ENCODE measurements around the gene TRIM45. TPM values are rescaled to one million over a fixed set of nuclear protein-coding genes. Genes with fewer than 3 reads are reported as not detected.

TRIM45 gene
- total and polyA plus RNA-seq, 2 of the 13 experiments (the other 11 are each of a cell fraction or from before 2014, with no cell fraction given), result 1.9 to 2.3 TPM

DNA sequence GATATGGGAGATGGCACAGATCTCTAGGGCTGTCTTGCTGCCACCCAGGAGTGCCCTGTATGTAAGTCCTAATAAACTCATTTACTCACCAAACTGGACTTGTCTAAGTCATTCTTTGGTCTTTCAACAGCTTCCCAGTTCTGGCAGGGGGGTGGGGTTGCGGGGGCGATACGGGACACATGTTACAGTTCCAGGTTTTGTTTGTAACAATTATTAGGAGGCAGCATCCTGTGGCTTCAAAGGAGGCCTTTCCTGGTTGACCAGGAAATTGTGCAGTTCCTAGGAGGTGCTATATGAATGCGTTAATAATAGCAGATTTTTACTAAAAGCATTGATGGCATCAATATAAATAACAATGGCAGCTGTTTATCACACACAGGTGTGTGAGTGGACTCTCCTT, 42.7 kb upstream of the TRIM45 start:
- Histone ChIP-seq H3K4me3 (replicated peaks in 1 of 3; ENCODE audit: insufficient read depth in 1 of 3, low read depth in 2 of 3, low read length in 3 of 3) (no peak overlapping the region), H3K27me3 (ENCODE audit: control insufficient read depth in 1 of 2, insufficient read depth in 2 of 2, low read length in 2 of 2) (no peaks in the 10 kb centered on the region), H2AFZ (ENCODE audit: low read length) (no peak overlapping the region), H3K27ac (ENCODE audit: extremely low read length, insufficient read depth, low read length) (no peak overlapping the region), H4K20me1 (ENCODE audit: insufficient read depth, low read length) (no peaks in the 10 kb centered on the region), H3K36me3 (replicated peaks in 1 of 2; ENCODE audit: control insufficient read depth in 1 of 2, insufficient read depth in 2 of 2, low read length in 2 of 2) (no peaks in the 10 kb centered on the region), H3K79me2 (ENCODE audit: insufficient read depth, low read length) (no peaks in the 10 kb centered on the region), H3K4me1 (ENCODE audit: insufficient read depth, low read length) (no peaks in the 10 kb centered on the region), H3K9me3 (ENCODE audit: low read length) (no peaks in the 10 kb centered on the region), H3K4me2 (ENCODE audit: low read depth, low read length) (no peak overlapping the region), H3K9ac (ENCODE audit: insufficient read depth, low read depth, low read length) (no peak overlapping the region)
- intact Hi-C loops (cut with micrococcal nuclease; ENCODE audit: unreplicated experiment), result no loop called here
- BruUV-seq (replicated peaks), result no TSS peak
- in situ Hi-C loops (cut with HindIII; ENCODE audit: extremely low pct_ligation_motif_present, low pct_unique_long_range_greater_than_20kb), result no loop called here
- CTCF ChIA-PET (ENCODE audit: low intra/inter-chr PET ratio, low total read pairs), result no interaction called here
- WGBS (ENCODE audit: low lambda C conversion rate), result 30% methylated on average over 4 of the region's 4 CpGs
- POLR2A ChIA-PET, result no interaction called here
- no peak for ATAC-seq
- no peak for FAIRE-seq
- no peak for TF ChIP-seq GTF2F1 (IDR thresholded peaks at IDR 0.05; ENCODE audit: low read length)
- no peak for TF ChIP-seq GATA4 (IDR thresholded peaks at IDR 0.05; ENCODE audit: borderline replicate concordance, low read depth)
- no peak for TF ChIP-seq DPF2 (CRISPR knock-in tag; IDR thresholded peaks at IDR 0.05; ENCODE audit: borderline replicate concordance, low read depth)
- DNase-seq (ENCODE audit: low spot score), result no peak

DNA sequence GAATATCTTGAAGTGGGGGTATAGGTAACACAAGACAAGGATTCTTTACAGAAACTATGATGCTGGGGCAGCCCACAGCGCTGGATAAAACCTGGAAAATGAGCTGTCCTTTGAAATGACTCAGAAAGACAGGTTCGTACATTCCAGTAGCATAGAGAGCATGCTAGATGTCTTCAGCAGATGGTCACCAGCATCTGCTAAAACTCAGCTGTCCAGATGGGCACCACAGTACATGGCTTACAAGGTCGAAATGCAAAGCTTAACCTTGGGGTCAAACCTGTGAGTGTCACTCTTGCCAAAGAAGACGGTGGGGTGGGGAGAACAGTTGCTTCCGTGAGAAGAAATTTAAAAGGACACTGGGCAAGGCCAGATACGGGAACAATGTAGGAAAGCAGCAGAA, 41.3 kb upstream of the TRIM45 start:
- Histone ChIP-seq H3K4me1 (ENCODE audit: insufficient read depth, low read length) (no peaks in the 10 kb centered on the region), H3K27me3 (ENCODE audit: control insufficient read depth in 1 of 2, insufficient read depth in 2 of 2, low read length in 2 of 2) (no peaks in the 10 kb centered on the region), H3K9ac (ENCODE audit: insufficient read depth, low read depth, low read length) (no peak overlapping the region), H3K4me2 (ENCODE audit: low read depth, low read length) (no peak overlapping the region), H4K20me1 (ENCODE audit: insufficient read depth, low read length) (no peaks in the 10 kb centered on the region), H3K27ac (ENCODE audit: extremely low read length, insufficient read depth, low read length) (no peak overlapping the region), H3K9me3 (ENCODE audit: low read length) (no peaks in the 10 kb centered on the region), H3K79me2 (ENCODE audit: insufficient read depth, low read length) (no peaks in the 10 kb centered on the region), H2AFZ (ENCODE audit: low read length) (no peak overlapping the region), H3K4me3 (replicated peaks in 1 of 3; ENCODE audit: insufficient read depth in 1 of 3, low read depth in 2 of 3, low read length in 3 of 3) (no peak overlapping the region), H3K36me3 (replicated peaks in 1 of 2; ENCODE audit: control insufficient read depth in 1 of 2, insufficient read depth in 2 of 2, low read length in 2 of 2) (no peaks in the 10 kb centered on the region)
- in situ Hi-C loops (cut with HindIII; ENCODE audit: extremely low pct_ligation_motif_present, low pct_unique_long_range_greater_than_20kb), result no loop called here
- BruUV-seq (replicated peaks), result no TSS peak
- ChIA-PET POLR2A (no interaction called here), CTCF (ENCODE audit: low intra/inter-chr PET ratio, low total read pairs) (no interaction called here)
- ATAC-seq (no peak), DNase-seq (ENCODE audit: low spot score) (no peak), FAIRE-seq (no peak)
- 25% methylated on average over 6 of the region's 6 CpGs for WGBS (ENCODE audit: low lambda C conversion rate)
- intact Hi-C loops (cut with micrococcal nuclease; ENCODE audit: unreplicated experiment), result no loop called here
- TF ChIP-seq ZNF724P (CRISPR knock-in tag; IDR thresholded peaks at IDR 0.05; ENCODE audit: borderline replicate concordance) (no peak), FOSL1 (CRISPR knock-in tag; IDR thresholded peaks at IDR 0.05; ENCODE audit: borderline replicate concordance) (no peak), CEBPB (IDR thresholded peaks at IDR 0.05; ENCODE audit: borderline replicate concordance, low read depth, low read length) (no peak), ZNF776 (CRISPR knock-in tag; IDR thresholded peaks at IDR 0.05) (no peak), U2AF1 (optimal IDR thresholded peaks at IDR 0.05; ENCODE audit: low read depth, low read length) (no peak), KAT8 (CRISPR knock-in tag; IDR thresholded peaks at IDR 0.05) (no peak), RBAK (CRISPR knock-in tag; IDR thresholded peaks at IDR 0.05) (no peak), ZNF557 (CRISPR knock-in tag; IDR thresholded peaks at IDR 0.05) (no peak), ARNTL (CRISPR knock-in tag; IDR thresholded peaks at IDR 0.05) (no peak), TCF12 (IDR thresholded peaks at IDR 0.05) (no peak), TCF12 (CRISPR knock-in tag; IDR thresholded peaks at IDR 0.05) (no peak)
- TF ChIP-seq, protein P1, sequence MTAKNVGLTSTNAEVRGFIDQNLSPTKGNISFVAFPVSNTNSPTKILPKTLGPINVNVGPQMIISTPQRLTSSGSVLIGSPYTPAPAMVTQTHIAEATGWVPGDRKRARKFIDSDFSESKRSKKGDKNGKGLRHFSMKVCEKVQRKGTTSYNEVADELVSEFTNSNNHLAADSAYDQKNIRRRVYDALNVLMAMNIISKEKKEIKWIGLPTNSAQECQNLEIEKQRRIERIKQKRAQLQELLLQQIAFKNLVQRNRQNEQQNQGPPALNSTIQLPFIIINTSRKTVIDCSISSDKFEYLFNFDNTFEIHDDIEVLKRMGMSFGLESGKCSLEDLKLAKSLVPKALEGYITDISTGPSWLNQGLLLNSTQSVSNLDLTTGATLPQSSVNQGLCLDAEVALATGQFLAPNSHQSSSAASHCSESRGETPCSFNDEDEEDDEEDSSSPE (CRISPR knock-in tag; IDR thresholded peaks at IDR 0.05), result no peak
- TF ChIP-seq, protein P2, sequence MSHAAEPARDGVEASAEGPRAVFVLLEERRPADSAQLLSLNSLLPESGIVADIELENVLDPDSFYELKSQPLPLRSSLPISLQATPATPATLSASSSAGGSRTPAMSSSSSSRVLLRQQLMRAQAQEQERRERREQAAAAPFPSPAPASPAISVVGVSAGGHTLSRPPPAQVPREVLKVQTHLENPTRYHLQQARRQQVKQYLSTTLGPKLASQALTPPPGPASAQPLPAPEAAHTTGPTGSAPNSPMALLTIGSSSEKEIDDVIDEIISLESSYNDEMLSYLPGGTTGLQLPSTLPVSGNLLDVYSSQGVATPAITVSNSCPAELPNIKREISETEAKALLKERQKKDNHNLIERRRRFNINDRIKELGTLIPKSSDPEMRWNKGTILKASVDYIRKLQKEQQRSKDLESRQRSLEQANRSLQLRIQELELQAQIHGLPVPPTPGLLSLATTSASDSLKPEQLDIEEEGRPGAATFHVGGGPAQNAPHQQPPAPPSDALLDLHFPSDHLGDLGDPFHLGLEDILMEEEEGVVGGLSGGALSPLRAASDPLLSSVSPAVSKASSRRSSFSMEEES (CRISPR knock-in tag; IDR thresholded peaks at IDR 0.05), result no peak
- TF ChIP-seq, protein P3, sequence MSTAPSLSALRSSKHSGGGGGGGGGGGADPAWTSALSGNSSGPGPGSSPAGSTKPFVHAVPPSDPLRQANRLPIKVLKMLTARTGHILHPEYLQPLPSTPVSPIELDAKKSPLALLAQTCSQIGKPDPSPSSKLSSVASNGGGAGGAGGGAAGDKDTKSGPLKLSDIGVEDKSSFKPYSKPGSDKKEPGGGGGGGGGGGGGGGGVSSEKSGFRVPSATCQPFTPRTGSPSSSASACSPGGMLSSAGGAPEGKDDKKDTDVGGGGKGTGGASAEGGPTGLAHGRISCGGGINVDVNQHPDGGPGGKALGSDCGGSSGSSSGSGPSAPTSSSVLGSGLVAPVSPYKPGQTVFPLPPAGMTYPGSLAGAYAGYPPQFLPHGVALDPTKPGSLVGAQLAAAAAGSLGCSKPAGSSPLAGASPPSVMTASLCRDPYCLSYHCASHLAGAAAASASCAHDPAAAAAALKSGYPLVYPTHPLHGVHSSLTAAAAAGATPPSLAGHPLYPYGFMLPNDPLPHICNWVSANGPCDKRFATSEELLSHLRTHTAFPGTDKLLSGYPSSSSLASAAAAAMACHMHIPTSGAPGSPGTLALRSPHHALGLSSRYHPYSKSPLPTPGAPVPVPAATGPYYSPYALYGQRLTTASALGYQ (CRISPR knock-in tag; IDR thresholded peaks at IDR 0.05), result no peak

All from HepG2 (cell line).